ENCODE data around the gene CNPY4.

The CNPY4 gene

GRCh38 chr7:100153708-100154535, 34.5 kb downstream of the CNPY4 start:
- Mint-ChIP-seq H3K27me3 (no peaks in the 10 kb centered on the region), H3K36me3 (peaks cover 55% of the 10 kb centered on the region), H3K4me3 (no peak overlapping the region), H3K9me3 (no peaks in the 10 kb centered on the region), H3K27ac (peak overlapping the region; percentile 64), H3K4me1 (peaks cover 71% of the 10 kb centered on the region)
- no peak for DNase-seq
- CTCF ChIA-PET: no interaction called here

GRCh38 chr7:100154651-100155491, 35.4 kb downstream of the CNPY4 start:
- Mint-ChIP-seq H3K9me3 (no peaks in the 10 kb centered on the region), H3K4me3 (no peak overlapping the region), H3K4me1 (peaks cover 80% of the 10 kb centered on the region), H3K36me3 (peaks cover 57% of the 10 kb centered on the region), H3K27ac (no peak overlapping the region), H3K27me3 (no peaks in the 10 kb centered on the region)
- CTCF ChIA-PET: no interaction called here
- DNase-seq: no peak

- H3K4me3 Mint-ChIP-seq: no peak overlapping the region
- peak overlapping the region; percentile 82 for H3K27ac Mint-ChIP-seq
Measured at GRCh38 chr7:100155553-100156317, 36.3 kb downstream of the CNPY4 start.

GRCh38 chr7:100156331-100157068, 37.1 kb downstream of the CNPY4 start:
- CTCF ChIA-PET: interaction anchor here (2.5 kb wide), 1 partner anchor 24 kb away, joined by 7 read pairs; no protein-coding TSS in a partner anchor
- no peaks in the 10 kb centered on the region for H3K27me3 Mint-ChIP-seq
- peaks cover 68% of the 10 kb centered on the region for H3K4me1 Mint-ChIP-seq
- H3K27ac Mint-ChIP-seq: peak overlapping the region; percentile 82
- peaks cover 53% of the 10 kb centered on the region for H3K36me3 Mint-ChIP-seq
- peak overlapping the region; percentile 89 for H3K4me3 Mint-ChIP-seq
- no peaks in the 10 kb centered on the region for H3K9me3 Mint-ChIP-seq
- peak; percentile 34 for DNase-seq

More at GRCh38 chr7:100155553-100156317, 36.3 kb downstream of the CNPY4 start:
- Mint-ChIP-seq H3K9me3 (no peaks in the 10 kb centered on the region), H3K27me3 (no peaks in the 10 kb centered on the region), H3K36me3 (peaks cover 55% of the 10 kb centered on the region), H3K4me1 (peaks cover 73% of the 10 kb centered on the region)
- CTCF ChIA-PET: interaction anchor here (2.5 kb wide), 1 partner anchor 23 kb away, joined by 7 read pairs; no protein-coding TSS in a partner anchor
- no peak for DNase-seq

- no peaks in the 10 kb centered on the region for H3K9me3 Mint-ChIP-seq
- peaks cover 68% of the 10 kb centered on the region for H3K4me1 Mint-ChIP-seq
- peak overlapping the region; percentile 89 for H3K4me3 Mint-ChIP-seq
- CTCF ChIA-PET: interaction anchor here (2.5 kb wide), 1 partner anchor 24 kb away, joined by 7 read pairs; no protein-coding TSS in a partner anchor
- H3K27ac Mint-ChIP-seq: peak overlapping the region; percentile 82
- DNase-seq: no peak
- no peaks in the 10 kb centered on the region for H3K27me3 Mint-ChIP-seq
- peaks cover 48% of the 10 kb centered on the region for H3K36me3 Mint-ChIP-seq
Measured at GRCh38 chr7:100157069-100157333, 37.6 kb downstream of the CNPY4 start.

GRCh38 chr7:100157334-100158228, 38.1 kb downstream of the CNPY4 start:
- no peaks in the 10 kb centered on the region for H3K27me3 Mint-ChIP-seq
- peaks cover 68% of the 10 kb centered on the region for H3K4me1 Mint-ChIP-seq
- DNase-seq: no peak
- H3K27ac Mint-ChIP-seq: peak overlapping the region; percentile 82
- CTCF ChIA-PET: interaction anchor here (0.7 to 2.5 kb wide), 2 partner anchors 9 to 25 kb away, joined by 3 to 7 read pairs; no protein-coding TSS in a partner anchor
- no peaks in the 10 kb centered on the region for H3K9me3 Mint-ChIP-seq
- H3K36me3 Mint-ChIP-seq: peaks cover 43% of the 10 kb centered on the region
- H3K4me3 Mint-ChIP-seq: peak overlapping the region; percentile 89

- Mint-ChIP-seq H3K27me3 (no peaks in the 10 kb centered on the region), H3K4me1 (peaks cover 68% of the 10 kb centered on the region)
- CTCF ChIA-PET: interaction anchor here (0.7 to 2.5 kb wide), 2 partner anchors 8 to 26 kb away, joined by 3 to 7 read pairs; no protein-coding TSS in a partner anchor
Measured at GRCh38 chr7:100158229-100159098, 39.0 kb downstream of the CNPY4 start, which contains the start of gene TRAPPC14. Gene TRAPPC14, minus strand, starts transcription at chr7:100158723. Its CDS starts 224 bp downstream, at chr7:100158499.

GRCh38 chr7:100159099-100159623, 39.7 kb downstream of the CNPY4 start:
- Mint-ChIP-seq H3K4me3 (peak overlapping the region; percentile 77), H3K4me1 (peaks cover 69% of the 10 kb centered on the region), H3K27me3 (no peaks in the 10 kb centered on the region), H3K36me3 (peaks cover 32% of the 10 kb centered on the region), H3K27ac (peak overlapping the region; percentile 84), H3K9me3 (no peaks in the 10 kb centered on the region)
- CTCF ChIA-PET: no interaction called here
- no peak for DNase-seq

More at GRCh38 chr7:100158229-100159098, 39.0 kb downstream of the CNPY4 start, which contains the start of gene TRAPPC14:
- peak within 1 kb of the TSS; percentile 84 for H3K27ac Mint-ChIP-seq
- H3K9me3 Mint-ChIP-seq: no peaks in the 10 kb centered on the region
- H3K4me3 Mint-ChIP-seq: peak within 1 kb of the TSS; percentile 89
- H3K36me3 Mint-ChIP-seq: peaks cover 36% of the 10 kb centered on the region
- DNase-seq: peak; percentile 97

GRCh38 chr7:100160067-100160466, 40.6 kb downstream of the CNPY4 start:
- no peak for DNase-seq
- Mint-ChIP-seq H3K4me1 (peaks cover 71% of the 10 kb centered on the region), H3K27ac (peak overlapping the region; percentile 5), H3K9me3 (no peaks in the 10 kb centered on the region), H3K27me3 (no peaks in the 10 kb centered on the region), H3K4me3 (no peak overlapping the region), H3K36me3 (peaks cover 29% of the 10 kb centered on the region)
- CTCF ChIA-PET: no interaction called here

GRCh38 chr7:100163006-100163531, 43.6 kb downstream of the CNPY4 start:
- Mint-ChIP-seq H3K27me3 (peaks cover 6% of the 10 kb centered on the region), H3K9me3 (no peaks in the 10 kb centered on the region), H3K36me3 (peaks cover 14% of the 10 kb centered on the region), H3K4me1 (peaks cover 75% of the 10 kb centered on the region), H3K4me3 (peak overlapping the region; percentile 27), H3K27ac (peak overlapping the region; percentile 94)
- peak; percentile 60 for DNase-seq
- CTCF ChIA-PET: interaction anchor here (0.7 to 1.1 kb wide), 2 partner anchors 27 to 54 kb away, joined by 3 read pairs; no protein-coding TSS in a partner anchor

GRCh38 chr7:100163871-100164270, 44.4 kb downstream of the CNPY4 start:
- Mint-ChIP-seq H3K36me3 (peaks cover 14% of the 10 kb centered on the region), H3K4me1 (peaks cover 80% of the 10 kb centered on the region), H3K9me3 (no peaks in the 10 kb centered on the region), H3K27ac (peak overlapping the region; percentile 94), H3K4me3 (no peak overlapping the region), H3K27me3 (peaks cover 13% of the 10 kb centered on the region)
- DNase-seq: no peak
- CTCF ChIA-PET: interaction anchor here (1.1 kb wide), 1 partner anchor 26 kb away, joined by 3 read pairs; no protein-coding TSS in a partner anchor
